ENCODE results near the gene KRT6A. TPM values are rescaled to one million over a fixed set of nuclear protein-coding genes. Genes with fewer than 3 reads are reported as not detected.

The KRT6A gene
- total RNA-seq (2014; rRNA removed; shearing (Covaris generic)) = not detected in 2 replicates

GRCh38 chr12:52493172-52493571, at the start of gene KRT6A:
KRT6A (minus strand) TSS chr12:52493257; CDS start chr12:52493188, 69 bp downstream.
- no peak for DNase-seq
- Histone ChIP-seq H3K27me3 (ENCODE audit: control insufficient read depth, insufficient read depth, low read length) (no peaks in the 10 kb centered on the region), H3K4me3 (ENCODE audit: insufficient read depth, low read depth, low read length) (no peak within 1 kb of the TSS), H3K36me3 (replicated peaks; ENCODE audit: control insufficient read depth, insufficient read depth, low read length) (no peaks in the 10 kb centered on the region)

GRCh38 chr12:52542157-52542556, 49.1 kb upstream of the KRT6A start:
- Histone ChIP-seq H3K27me3 (ENCODE audit: control insufficient read depth, insufficient read depth, low read length) (no peaks in the 10 kb centered on the region), H3K36me3 (replicated peaks; ENCODE audit: control insufficient read depth, insufficient read depth, low read length) (no peaks in the 10 kb centered on the region)

GRCh38 chr12:52541709-52542108, 48.7 kb upstream of the KRT6A start:
- H3K27me3 ChIP-seq (ENCODE audit: control insufficient read depth, insufficient read depth, low read length) = no peaks in the 10 kb centered on the region

More at GRCh38 chr12:52542157-52542556, 49.1 kb upstream of the KRT6A start:
- no peak for DNase-seq
- H3K4me3 ChIP-seq (ENCODE audit: insufficient read depth, low read depth, low read length) = no peak overlapping the region

GRCh38 chr12:52540531-52540930, 47.5 kb upstream of the KRT6A start:
- no peaks in the 10 kb centered on the region for H3K27me3 ChIP-seq (ENCODE audit: control insufficient read depth, insufficient read depth, low read length)
- no peak for DNase-seq
- H3K4me3 ChIP-seq (ENCODE audit: insufficient read depth, low read depth, low read length) = no peak overlapping the region
- no peaks in the 10 kb centered on the region for H3K36me3 ChIP-seq (replicated peaks; ENCODE audit: control insufficient read depth, insufficient read depth, low read length)

More at GRCh38 chr12:52541709-52542108, 48.7 kb upstream of the KRT6A start:
- Histone ChIP-seq H3K36me3 (replicated peaks; ENCODE audit: control insufficient read depth, insufficient read depth, low read length) (no peaks in the 10 kb centered on the region), H3K4me3 (ENCODE audit: insufficient read depth, low read depth, low read length) (no peak overlapping the region)
- DNase-seq = no peak

- DNase-seq = no peak
- no peaks in the 10 kb centered on the region for H3K27me3 ChIP-seq (ENCODE audit: control insufficient read depth, insufficient read depth, low read length)
- H3K36me3 ChIP-seq (replicated peaks; ENCODE audit: control insufficient read depth, insufficient read depth, low read length) = no peaks in the 10 kb centered on the region
- no peak overlapping the region for H3K4me3 ChIP-seq (ENCODE audit: insufficient read depth, low read depth, low read length)
These were observed 46.7 kb upstream of the KRT6A start for GRCh38 chr12:52539821-52540173.

GRCh38 chr12:52539083-52539820, 46.2 kb upstream of the KRT6A start:
- no peaks in the 10 kb centered on the region for H3K27me3 ChIP-seq (ENCODE audit: control insufficient read depth, insufficient read depth, low read length)
- no peak overlapping the region for H3K4me3 ChIP-seq (ENCODE audit: insufficient read depth, low read depth, low read length)
- H3K36me3 ChIP-seq (replicated peaks; ENCODE audit: control insufficient read depth, insufficient read depth, low read length) = no peaks in the 10 kb centered on the region
- no peak for DNase-seq

- Histone ChIP-seq H3K36me3 (replicated peaks; ENCODE audit: control insufficient read depth, insufficient read depth, low read length) (no peaks in the 10 kb centered on the region), H3K4me3 (ENCODE audit: insufficient read depth, low read depth, low read length) (no peak overlapping the region), H3K27me3 (ENCODE audit: control insufficient read depth, insufficient read depth, low read length) (no peaks in the 10 kb centered on the region)
- no peak for DNase-seq
These were observed 44.0 kb upstream of the KRT6A start for GRCh38 chr12:52537101-52537500.

GRCh38 chr12:52535574-52535973, 42.5 kb upstream of the KRT6A start:
- no peak for DNase-seq
- H3K27me3 ChIP-seq (ENCODE audit: control insufficient read depth, insufficient read depth, low read length) = no peaks in the 10 kb centered on the region

GRCh38 chr12:52534482-52534881, 41.4 kb upstream of the KRT6A start:
- peak; percentile 57 for DNase-seq
- H3K27me3 ChIP-seq (ENCODE audit: control insufficient read depth, insufficient read depth, low read length) = no peaks in the 10 kb centered on the region
- H3K4me3 ChIP-seq (ENCODE audit: insufficient read depth, low read depth, low read length) = no peak overlapping the region
- H3K36me3 ChIP-seq (replicated peaks; ENCODE audit: control insufficient read depth, insufficient read depth, low read length) = no peaks in the 10 kb centered on the region

More at GRCh38 chr12:52535574-52535973, 42.5 kb upstream of the KRT6A start:
- Histone ChIP-seq H3K4me3 (ENCODE audit: insufficient read depth, low read depth, low read length) (no peak overlapping the region), H3K36me3 (replicated peaks; ENCODE audit: control insufficient read depth, insufficient read depth, low read length) (no peaks in the 10 kb centered on the region)

- H3K36me3 ChIP-seq (replicated peaks; ENCODE audit: control insufficient read depth, insufficient read depth, low read length) = no peaks in the 10 kb centered on the region
- H3K4me3 ChIP-seq (ENCODE audit: insufficient read depth, low read depth, low read length) = no peak overlapping the region
- no peak for DNase-seq
- H3K27me3 ChIP-seq (ENCODE audit: control insufficient read depth, insufficient read depth, low read length) = no peaks in the 10 kb centered on the region
These were observed 40.8 kb upstream of the KRT6A start for GRCh38 chr12:52533686-52534470.

GRCh38 chr12:52532636-52533035, 39.6 kb upstream of the KRT6A start:
- no peaks in the 10 kb centered on the region for H3K27me3 ChIP-seq (ENCODE audit: control insufficient read depth, insufficient read depth, low read length)
- H3K36me3 ChIP-seq (replicated peaks; ENCODE audit: control insufficient read depth, insufficient read depth, low read length) = no peaks in the 10 kb centered on the region
- no peak for DNase-seq
- no peak overlapping the region for H3K4me3 ChIP-seq (ENCODE audit: insufficient read depth, low read depth, low read length)

GRCh38 chr12:52531566-52532300, 38.7 kb upstream of the KRT6A start:
- H3K36me3 ChIP-seq (replicated peaks; ENCODE audit: control insufficient read depth, insufficient read depth, low read length) = no peaks in the 10 kb centered on the region
- no peaks in the 10 kb centered on the region for H3K27me3 ChIP-seq (ENCODE audit: control insufficient read depth, insufficient read depth, low read length)
- H3K4me3 ChIP-seq (ENCODE audit: insufficient read depth, low read depth, low read length) = no peak overlapping the region
- no peak for DNase-seq

GRCh38 chr12:52530905-52531304, 37.8 kb upstream of the KRT6A start:
- DNase-seq = no peak
- H3K4me3 ChIP-seq (ENCODE audit: insufficient read depth, low read depth, low read length) = no peak overlapping the region
- H3K36me3 ChIP-seq (replicated peaks; ENCODE audit: control insufficient read depth, insufficient read depth, low read length) = no peaks in the 10 kb centered on the region
- no peaks in the 10 kb centered on the region for H3K27me3 ChIP-seq (ENCODE audit: control insufficient read depth, insufficient read depth, low read length)

GRCh38 chr12:52530366-52530765, 37.3 kb upstream of the KRT6A start:
- Histone ChIP-seq H3K4me3 (ENCODE audit: insufficient read depth, low read depth, low read length) (no peak overlapping the region), H3K27me3 (ENCODE audit: control insufficient read depth, insufficient read depth, low read length) (no peaks in the 10 kb centered on the region), H3K36me3 (replicated peaks; ENCODE audit: control insufficient read depth, insufficient read depth, low read length) (no peaks in the 10 kb centered on the region)
- DNase-seq = no peak

Data from H7 (cell line).